ENCODE data around the gene MAGI2.

- TF ChIP-seq CTCF (IDR thresholded peaks at IDR 0.05; ENCODE audit: low read depth, low read length, poor library complexity, severe bottlenecking), result no peak
- no peak for TF ChIP-seq EZH2phosphoT487 (IDR thresholded peaks at IDR 0.05; ENCODE audit: borderline replicate concordance, low read length)
Measured at GRCh38 chr7:78714356-78714755, 739.1 kb downstream of the MAGI2 start.
